ENCODE data around the gene KCNK17. TPM values are rescaled to one million over a fixed set of nuclear protein-coding genes. Genes with fewer than 3 reads are reported as not detected.

The KCNK17 gene
- total RNA-seq, 1 donor from 2014 or later = not detected

- Mint-ChIP-seq H3K36me3 (ENCODE audit: low read depth) (no peaks in the 10 kb centered on the region), H3K27me3 (peaks cover 20% of the 10 kb centered on the region), H3K4me1 (no peaks in the 10 kb centered on the region), H3K4me3 (no peak within 1 kb of the TSS), H3K9me3 (no peaks in the 10 kb centered on the region), H3K27ac (no peak within 1 kb of the TSS)
- intact Hi-C loops (cut with micrococcal nuclease) = no loop called here
- no peak for DNase-seq
Observed at GRCh38 chr6:39322306-39322850, 8.2 kb upstream of the KCNK17 start, which contains the start of gene KCNK16. KCNK16 (minus strand) TSS chr6:39322702; CDS start chr6:39322540, 162 bp downstream.

DNA sequence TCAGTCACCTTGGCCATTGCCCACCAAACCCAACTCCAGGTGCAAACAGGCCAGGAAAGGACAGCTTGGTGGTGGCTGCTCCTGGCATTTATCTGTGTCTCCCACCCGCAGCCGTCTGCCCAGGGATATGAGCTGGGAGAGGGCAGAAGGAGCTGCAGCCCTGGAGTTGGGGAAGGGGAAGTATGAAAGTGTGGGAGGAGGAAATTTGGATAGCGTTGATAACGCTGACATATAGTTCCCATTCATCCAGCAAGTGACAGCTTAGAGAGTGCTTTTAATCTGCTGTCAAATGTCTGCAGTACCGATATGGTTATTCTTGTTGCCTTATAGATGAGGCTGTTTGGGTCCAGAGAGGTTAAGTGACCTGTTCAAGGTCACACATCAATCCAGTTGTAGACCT lies 7.5 kb upstream of the KCNK17 start:
- no peak overlapping the region for H3K27ac Mint-ChIP-seq
- DNase-seq = no peak
- H3K4me3 Mint-ChIP-seq = no peak overlapping the region
- no peaks in the 10 kb centered on the region for H3K9me3 Mint-ChIP-seq
- intact Hi-C loops (cut with micrococcal nuclease) = no loop called here
- peaks cover 23% of the 10 kb centered on the region for H3K27me3 Mint-ChIP-seq
- no peaks in the 10 kb centered on the region for H3K36me3 Mint-ChIP-seq (ENCODE audit: low read depth)
- no peaks in the 10 kb centered on the region for H3K4me1 Mint-ChIP-seq

GRCh38 chr6:39320363-39320984 lies 6.3 kb upstream of the KCNK17 start:
- Mint-ChIP-seq H3K27ac (no peak overlapping the region), H3K4me3 (no peak overlapping the region), H3K9me3 (no peaks in the 10 kb centered on the region), H3K4me1 (no peaks in the 10 kb centered on the region), H3K27me3 (peaks cover 31% of the 10 kb centered on the region), H3K36me3 (ENCODE audit: low read depth) (no peaks in the 10 kb centered on the region)
- intact Hi-C loops (cut with micrococcal nuclease) = no loop called here
- DNase-seq = no peak

GRCh38 chr6:39319621-39320362 lies 5.6 kb upstream of the KCNK17 start:
- Mint-ChIP-seq H3K27me3 (peaks cover 37% of the 10 kb centered on the region), H3K9me3 (no peaks in the 10 kb centered on the region), H3K4me1 (no peaks in the 10 kb centered on the region), H3K36me3 (ENCODE audit: low read depth) (no peaks in the 10 kb centered on the region), H3K4me3 (no peak overlapping the region), H3K27ac (no peak overlapping the region)
- no peak for DNase-seq
- intact Hi-C loops (cut with micrococcal nuclease) = no loop called here

GRCh38 chr6:39317256-39317655 lies 3.0 kb upstream of the KCNK17 start:
- Mint-ChIP-seq H3K27ac (no peak overlapping the region), H3K36me3 (ENCODE audit: low read depth) (no peaks in the 10 kb centered on the region), H3K27me3 (peaks cover 39% of the 10 kb centered on the region), H3K9me3 (no peaks in the 10 kb centered on the region), H3K4me3 (no peak overlapping the region), H3K4me1 (no peaks in the 10 kb centered on the region)
- DNase-seq = no peak
- intact Hi-C loops (cut with micrococcal nuclease) = no loop called here

GRCh38 chr6:39313526-39314272 lies 520 bp downstream of the KCNK17 start:
- intact Hi-C loops (cut with micrococcal nuclease) = no loop called here
- H3K4me1 Mint-ChIP-seq = no peaks in the 10 kb centered on the region
- no peak overlapping the region for H3K27ac Mint-ChIP-seq
- DNase-seq = no peak
- no peaks in the 10 kb centered on the region for H3K9me3 Mint-ChIP-seq
- peaks cover 42% of the 10 kb centered on the region for H3K27me3 Mint-ChIP-seq
- H3K4me3 Mint-ChIP-seq = peak overlapping the region; percentile 12
- H3K36me3 Mint-ChIP-seq (ENCODE audit: low read depth) = no peaks in the 10 kb centered on the region

DNA sequence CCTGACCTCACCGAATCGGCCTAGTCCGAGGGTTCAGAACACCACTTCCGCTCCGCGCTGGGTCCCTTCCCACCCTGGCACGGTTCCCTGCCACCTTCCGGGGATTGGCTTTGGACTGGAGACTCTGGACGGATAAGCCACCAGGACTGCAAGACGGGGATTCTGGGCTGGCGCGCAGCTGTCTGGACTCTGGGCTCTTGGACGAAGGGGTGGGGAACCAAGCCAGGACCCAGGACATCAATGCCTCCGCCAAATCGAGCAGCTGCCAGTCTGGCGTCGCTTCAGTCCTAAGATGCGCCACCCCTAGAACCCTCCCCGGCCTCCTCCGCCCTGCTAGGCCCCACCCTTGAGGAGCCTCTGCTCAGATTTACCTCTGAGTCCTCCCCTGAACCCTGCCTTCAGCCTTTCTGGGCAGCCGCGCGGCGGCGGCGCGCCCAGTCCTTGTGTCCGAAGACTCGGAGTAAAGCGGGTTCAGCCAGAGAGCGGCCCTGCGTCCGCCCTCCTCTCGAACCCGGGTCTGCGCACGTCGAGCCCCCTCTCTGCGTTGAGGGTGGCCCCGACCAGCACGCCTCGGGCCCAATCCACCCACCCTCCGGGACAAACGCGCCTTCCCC lies 1.2 kb downstream of the KCNK17 start:
- H3K9me3 Mint-ChIP-seq = no peaks in the 10 kb centered on the region
- intact Hi-C loops (cut with micrococcal nuclease) = no loop called here
- H3K27me3 Mint-ChIP-seq = peaks cover 38% of the 10 kb centered on the region
- H3K36me3 Mint-ChIP-seq (ENCODE audit: low read depth) = no peaks in the 10 kb centered on the region
- DNase-seq = no peak
- no peaks in the 10 kb centered on the region for H3K4me1 Mint-ChIP-seq
- H3K4me3 Mint-ChIP-seq = no peak overlapping the region
- no peak overlapping the region for H3K27ac Mint-ChIP-seq

DNA sequence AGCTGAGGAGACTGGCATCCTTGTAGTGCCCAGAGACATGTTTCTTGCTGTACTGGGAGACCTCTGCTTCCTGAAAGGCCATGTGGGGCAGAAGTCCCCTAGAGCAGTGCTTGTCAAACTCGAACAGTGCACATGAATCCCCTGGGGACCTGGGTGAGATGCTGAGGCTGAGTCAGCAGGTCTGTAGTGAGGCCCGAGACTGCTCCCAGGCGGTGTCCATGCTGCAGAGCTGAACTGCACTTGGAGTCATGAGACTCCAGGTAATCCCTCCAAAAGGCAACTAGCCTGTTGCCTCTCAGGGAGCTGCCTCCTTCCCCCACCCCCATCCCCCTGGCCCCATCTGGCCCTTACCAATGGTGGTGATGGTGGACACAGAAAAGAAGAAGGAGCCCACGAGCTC lies 3.7 kb downstream of the KCNK17 start:
- intact Hi-C loops (cut with micrococcal nuclease) = no loop called here
- Mint-ChIP-seq H3K4me3 (no peak overlapping the region), H3K9me3 (no peaks in the 10 kb centered on the region), H3K36me3 (ENCODE audit: low read depth) (no peaks in the 10 kb centered on the region), H3K27ac (no peak overlapping the region), H3K4me1 (no peaks in the 10 kb centered on the region), H3K27me3 (peaks cover 28% of the 10 kb centered on the region)
- no peak for DNase-seq

- no peak overlapping the region for H3K4me3 Mint-ChIP-seq
- no peaks in the 10 kb centered on the region for H3K9me3 Mint-ChIP-seq
- peaks cover 24% of the 10 kb centered on the region for H3K27me3 Mint-ChIP-seq
- H3K27ac Mint-ChIP-seq = no peak overlapping the region
- intact Hi-C loops (cut with micrococcal nuclease) = loop anchor here (2.0 kb wide), 1 partner anchor 437 kb away; no protein-coding TSS in a partner anchor
- no peaks in the 10 kb centered on the region for H3K36me3 Mint-ChIP-seq (ENCODE audit: low read depth)
- DNase-seq = peak; percentile 89
- H3K4me1 Mint-ChIP-seq = no peaks in the 10 kb centered on the region
Observed at GRCh38 chr6:39309942-39310531, 4.2 kb downstream of the KCNK17 start.

DNA sequence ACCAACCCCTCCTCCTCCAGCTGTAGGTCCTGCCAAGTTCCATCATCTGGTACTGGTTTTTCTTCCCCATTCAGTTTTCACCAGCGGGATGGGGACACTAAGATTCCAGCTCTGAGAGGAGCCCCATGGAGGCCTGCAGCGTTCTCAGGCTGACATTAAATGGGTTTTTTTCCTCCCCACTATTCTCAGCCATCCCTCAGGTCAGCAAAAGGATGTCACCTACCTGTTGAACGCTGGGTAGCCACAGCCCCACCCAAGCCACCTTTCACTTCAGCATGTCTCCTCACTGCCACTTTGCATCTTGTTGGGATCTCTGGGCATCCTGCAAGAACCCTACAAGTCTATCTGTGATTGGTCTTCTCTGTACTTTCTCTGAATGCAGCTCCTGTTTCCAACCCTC lies 6.8 kb downstream of the KCNK17 start:
- H3K27ac Mint-ChIP-seq = no peak overlapping the region
- peaks cover 5% of the 10 kb centered on the region for H3K4me1 Mint-ChIP-seq
- peaks cover 16% of the 10 kb centered on the region for H3K27me3 Mint-ChIP-seq
- no peak for DNase-seq
- H3K9me3 Mint-ChIP-seq = no peaks in the 10 kb centered on the region
- H3K36me3 Mint-ChIP-seq (ENCODE audit: low read depth) = no peaks in the 10 kb centered on the region
- intact Hi-C loops (cut with micrococcal nuclease) = no loop called here
- H3K4me3 Mint-ChIP-seq = no peak overlapping the region

GRCh38 chr6:39304951-39305350 lies 9.3 kb downstream of the KCNK17 start:
- Mint-ChIP-seq H3K4me1 (peaks cover 8% of the 10 kb centered on the region), H3K27ac (no peak overlapping the region), H3K4me3 (no peak overlapping the region), H3K27me3 (peaks cover 2% of the 10 kb centered on the region), H3K36me3 (ENCODE audit: low read depth) (no peaks in the 10 kb centered on the region), H3K9me3 (no peaks in the 10 kb centered on the region)
- no peak for DNase-seq
- intact Hi-C loops (cut with micrococcal nuclease) = loop anchor here (5.0 kb wide), 1 partner anchor 308 kb away; no protein-coding TSS in a partner anchor

- Mint-ChIP-seq H3K4me1 (peaks cover 8% of the 10 kb centered on the region), H3K27me3 (peaks cover 2% of the 10 kb centered on the region)
Observed at GRCh38 chr6:39303425-39304153, 10.6 kb downstream of the KCNK17 start.

More at GRCh38 chr6:39303425-39304153, 10.6 kb downstream of the KCNK17 start:
- Mint-ChIP-seq H3K9me3 (no peaks in the 10 kb centered on the region), H3K27ac (no peak overlapping the region), H3K4me3 (no peak overlapping the region), H3K36me3 (ENCODE audit: low read depth) (no peaks in the 10 kb centered on the region)
- DNase-seq = no peak
- intact Hi-C loops (cut with micrococcal nuclease) = loop anchor here (1.0 to 5.0 kb wide), 4 partner anchors 74 to 331 kb away; partner anchors contain the start of gene KCNK5

Data from activated CD4-positive, alpha-beta T cell treated with anti-CD3 and anti-CD28 coated beads, Interleukin-2, amount 10 ng/mL, durations not matched to agents 24 days and 14 days (primary cell).